Measurements from ENCODE around the gene RBM7. TPM values are rescaled to one million over a fixed set of nuclear protein-coding genes. Genes with fewer than 3 reads are reported as not detected.

Gene RBM7
- total RNA-seq, 1 experiment from 2014 or later, result 27.9 TPM

- no peaks in the 10 kb centered on the region for H4K20me1 ChIP-seq (ENCODE audit: insufficient read depth)
- ChIA-PET POLR2A (no interaction called here), CTCF (no interaction called here), RAD21 (ENCODE audit: low non-redundant PET in 1 of 2, low total read pairs in 2 of 2, uncharacterized antibody in 2 of 2, unreplicated experiment in 2 of 2) (no interaction called here)
- H3K27me3 ChIP-seq (ENCODE audit: insufficient read depth, low read length), result peaks cover 34% of the 10 kb centered on the region; the same call in 1 of the 2 replicates
- no peaks in the 10 kb centered on the region for H3K36me3 ChIP-seq (ENCODE audit: control insufficient read depth in 1 of 2, insufficient read depth in 2 of 2, low read length in 2 of 2)
- no peak overlapping the region for H3K27ac ChIP-seq (ENCODE audit: low read depth, low read length)
- no peaks in the 10 kb centered on the region for H3K9me2 ChIP-seq (ENCODE audit: insufficient read depth)
- no peak for TF ChIP-seq RAD21 (IDR thresholded peaks at IDR 0.05; ENCODE audit: low read depth)
- TF ChIP-seq ELF1 (IDR thresholded peaks at IDR 0.05; ENCODE audit: borderline replicate concordance, low read depth), result no peak
- ATAC-seq (no peak), DNase-seq (ENCODE audit: low read depth, low spot score) (no peak)
- no peak overlapping the region for H3K9ac ChIP-seq (ENCODE audit: low read length)
- no peaks in the 10 kb centered on the region for H3K79me2 ChIP-seq (ENCODE audit: insufficient read depth, low read length)
- no peaks in the 10 kb centered on the region for H3K4me1 ChIP-seq (ENCODE audit: control insufficient read depth in 1 of 2, insufficient read depth in 2 of 2, low read length in 2 of 2)
- H3K9me3 ChIP-seq (ENCODE audit: control insufficient read depth in 1 of 2, insufficient read depth in 1 of 2, low read depth in 1 of 2, low read length in 2 of 2), result no peaks in the 10 kb centered on the region
- no TSS peak for BruUV-seq (replicated peaks)
- H3K4me2 ChIP-seq (ENCODE audit: low read length), result no peak overlapping the region
- intact Hi-C loops (cut with micrococcal nuclease), result no loop called here
- H2AFZ ChIP-seq (ENCODE audit: low read depth, low read length, poor library complexity, severe bottlenecking), result no peak overlapping the region
- H3K4me3 ChIP-seq (replicated peaks in 1 of 2; ENCODE audit: low read depth in 1 of 2, low read length in 2 of 2), result no peak overlapping the region
Observed at GRCh38 chr11:114382509-114382908, 18.0 kb upstream of the RBM7 start.

DNA sequence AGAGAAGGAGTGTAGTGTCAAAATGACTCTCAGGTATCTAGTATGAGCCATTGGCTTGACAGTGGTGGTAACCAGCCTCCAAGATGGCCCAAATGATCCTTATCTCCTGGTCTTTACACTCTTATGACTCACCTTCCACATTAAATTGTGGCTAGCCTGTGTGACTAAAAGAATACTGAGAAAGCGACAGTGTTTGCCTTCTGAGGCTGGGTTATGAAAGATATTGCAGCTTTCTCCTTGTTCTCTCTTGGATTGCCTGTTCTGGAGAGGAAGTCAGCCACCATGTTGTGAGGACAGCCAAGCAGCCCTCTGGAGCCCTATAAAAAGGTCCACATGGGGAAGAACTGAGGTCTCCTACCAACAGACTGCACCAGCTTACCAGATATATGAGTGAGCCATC is 16.0 kb upstream of the RBM7 start:
- Histone ChIP-seq H3K4me2 (ENCODE audit: low read length) (no peak overlapping the region), H3K79me2 (ENCODE audit: insufficient read depth, low read length) (no peaks in the 10 kb centered on the region), H3K4me1 (ENCODE audit: control insufficient read depth in 1 of 2, insufficient read depth in 2 of 2, low read length in 2 of 2) (no peaks in the 10 kb centered on the region), H3K27ac (ENCODE audit: low read depth, low read length) (no peak overlapping the region), H4K20me1 (ENCODE audit: insufficient read depth) (no peaks in the 10 kb centered on the region), H2AFZ (ENCODE audit: low read depth, low read length, poor library complexity, severe bottlenecking) (no peak overlapping the region), H3K9ac (ENCODE audit: low read length) (no peak overlapping the region), H3K9me2 (ENCODE audit: insufficient read depth) (no peaks in the 10 kb centered on the region), H3K36me3 (ENCODE audit: control insufficient read depth in 1 of 2, insufficient read depth in 2 of 2, low read length in 2 of 2) (no peaks in the 10 kb centered on the region), H3K27me3 (ENCODE audit: insufficient read depth, low read length) (peaks cover 18% of the 10 kb centered on the region; the same call in 1 of the 2 replicates), H3K9me3 (ENCODE audit: control insufficient read depth in 1 of 2, insufficient read depth in 1 of 2, low read depth in 1 of 2, low read length in 2 of 2) (no peaks in the 10 kb centered on the region), H3K4me3 (replicated peaks in 1 of 2; ENCODE audit: low read depth in 1 of 2, low read length in 2 of 2) (no peak overlapping the region)
- POLR2A ChIA-PET, result no interaction called here
- RAD21 ChIA-PET (ENCODE audit: low non-redundant PET in 1 of 2, low total read pairs in 2 of 2, uncharacterized antibody in 2 of 2, unreplicated experiment in 2 of 2), result no interaction called here
- no TSS peak for BruUV-seq (replicated peaks)
- no peak for TF ChIP-seq POLR2AphosphoS5 (IDR thresholded peaks at IDR 0.05; ENCODE audit: low read depth, low read length)
- no peak for TF ChIP-seq ZNF274 (IDR thresholded peaks at IDR 0.05; ENCODE audit: low read depth, low read length)
- TF ChIP-seq POLR2A (IDR thresholded peaks at IDR 0.05; ENCODE audit: borderline replicate concordance, extremely low read depth, insufficient read depth, insufficient read length), result no peak
- TF ChIP-seq, protein P1, sequence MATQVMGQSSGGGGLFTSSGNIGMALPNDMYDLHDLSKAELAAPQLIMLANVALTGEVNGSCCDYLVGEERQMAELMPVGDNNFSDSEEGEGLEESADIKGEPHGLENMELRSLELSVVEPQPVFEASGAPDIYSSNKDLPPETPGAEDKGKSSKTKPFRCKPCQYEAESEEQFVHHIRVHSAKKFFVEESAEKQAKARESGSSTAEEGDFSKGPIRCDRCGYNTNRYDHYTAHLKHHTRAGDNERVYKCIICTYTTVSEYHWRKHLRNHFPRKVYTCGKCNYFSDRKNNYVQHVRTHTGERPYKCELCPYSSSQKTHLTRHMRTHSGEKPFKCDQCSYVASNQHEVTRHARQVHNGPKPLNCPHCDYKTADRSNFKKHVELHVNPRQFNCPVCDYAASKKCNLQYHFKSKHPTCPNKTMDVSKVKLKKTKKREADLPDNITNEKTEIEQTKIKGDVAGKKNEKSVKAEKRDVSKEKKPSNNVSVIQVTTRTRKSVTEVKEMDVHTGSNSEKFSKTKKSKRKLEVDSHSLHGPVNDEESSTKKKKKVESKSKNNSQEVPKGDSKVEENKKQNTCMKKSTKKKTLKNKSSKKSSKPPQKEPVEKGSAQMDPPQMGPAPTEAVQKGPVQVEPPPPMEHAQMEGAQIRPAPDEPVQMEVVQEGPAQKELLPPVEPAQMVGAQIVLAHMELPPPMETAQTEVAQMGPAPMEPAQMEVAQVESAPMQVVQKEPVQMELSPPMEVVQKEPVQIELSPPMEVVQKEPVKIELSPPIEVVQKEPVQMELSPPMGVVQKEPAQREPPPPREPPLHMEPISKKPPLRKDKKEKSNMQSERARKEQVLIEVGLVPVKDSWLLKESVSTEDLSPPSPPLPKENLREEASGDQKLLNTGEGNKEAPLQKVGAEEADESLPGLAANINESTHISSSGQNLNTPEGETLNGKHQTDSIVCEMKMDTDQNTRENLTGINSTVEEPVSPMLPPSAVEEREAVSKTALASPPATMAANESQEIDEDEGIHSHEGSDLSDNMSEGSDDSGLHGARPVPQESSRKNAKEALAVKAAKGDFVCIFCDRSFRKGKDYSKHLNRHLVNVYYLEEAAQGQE (IDR thresholded peaks at IDR 0.05; ENCODE audit: low read depth), result no peak
- TF ChIP-seq SIN3A (IDR thresholded peaks at IDR 0.05; ENCODE audit: low read depth), result no peak
- TF ChIP-seq JUND (IDR thresholded peaks at IDR 0.05), result no peak
- TF ChIP-seq FOSL1 (IDR thresholded peaks at IDR 0.05; ENCODE audit: low read depth), result no peak
- TF ChIP-seq ZBTB33 (IDR thresholded peaks at IDR 0.05; ENCODE audit: extremely low read depth, insufficient replicate concordance, low read length), result no peak
- no peak for TF ChIP-seq RAD21 (IDR thresholded peaks at IDR 0.05; ENCODE audit: low read depth)
- ATAC-seq (no peak), DNase-seq (ENCODE audit: low read depth, low spot score) (no peak)
- intact Hi-C loops (cut with micrococcal nuclease), result no loop called here
- CTCF ChIA-PET, result no interaction called here

Data from HCT116 (cell line).